HL-60 (cell line): ENCODE results near the gene ZNF785.

Experiments used
- DNase-seq, 2 experiments: peaks; one replicate each; pipeline ENCODE4 v3.0.0-alpha.2; 2010 to 2020; ENCODE audit warnings: low read depth in 1 of 2, low spot score in 1 of 2
- H3K27ac ChIP-seq: fragments of 250-450 bp; sonication (Bioruptor Pico); replicated peaks from 2 replicates; pipeline ENCODE4 v1.5.1; 2020; ENCODE audit warnings: mild to moderate bottlenecking, moderate library complexity
- H3K27me3 ChIP-seq: fragments of 250-450 bp; sonication (Bioruptor Pico); 2 replicates; pipeline ENCODE4 v1.5.1; 2021; ENCODE audit warnings: mild to moderate bottlenecking, moderate library complexity; ENCODE audit not compliant: insufficient read depth, poor library complexity, severe bottlenecking
- H3K4me3 ChIP-seq: replicated peaks from 2 replicates; pipeline ENCODE4 v1.5.1; 2011; ENCODE audit warnings: mild to moderate bottlenecking, control low read depth, low read length; ENCODE audit not compliant: insufficient read depth
- GABPA ChIP-seq: IDR thresholded peaks from 2 replicates; pipeline ENCODE4 v1.6.1; 2012; ENCODE audit warnings: low read depth
- POLR2AphosphoS5 ChIP-seq: IDR thresholded peaks from 2 replicates; pipeline ENCODE4 v1.6.1; 2012; ENCODE audit warnings: low read depth
- SPI1 ChIP-seq: IDR thresholded peaks from 2 replicates; pipeline ENCODE4 v1.6.1; 2012; ENCODE audit warnings: low read depth, mild to moderate bottlenecking, borderline replicate concordance
- TF ChIP-seq, protein P1 (sequence below): IDR thresholded peaks from 2 replicates; pipeline ENCODE4 v1.6.1; 2012; ENCODE audit warnings: low read depth; ENCODE audit not compliant: insufficient replicate concordance
- TF ChIP-seq, protein P2 (sequence below): IDR thresholded peaks from one replicate; pipeline ENCODE4 v1.5.1; 2011; ENCODE audit warnings: low read length, control low read depth, inconsistent platforms; ENCODE audit not compliant: insufficient read depth

Gene ZNF785

DNA sequence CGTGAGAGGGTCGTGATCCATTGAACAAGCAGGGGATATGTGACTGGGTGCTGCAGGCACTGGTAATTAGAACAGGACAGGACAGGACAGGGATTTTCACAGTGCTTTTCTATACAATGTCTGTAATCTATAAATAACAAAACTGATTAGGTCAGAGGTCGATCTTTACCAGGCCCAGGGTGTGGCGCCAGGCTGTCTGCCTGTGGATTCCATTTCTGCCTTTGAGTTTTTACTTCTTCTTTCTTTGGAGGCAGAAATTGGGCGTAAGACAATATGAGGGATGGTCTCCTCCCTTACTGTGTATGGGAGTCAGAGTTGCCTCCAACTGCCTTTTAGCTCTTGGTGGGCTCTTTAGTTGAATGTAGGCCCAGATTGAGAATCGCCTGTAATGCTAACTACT lies 25.8 kb downstream of the ZNF785 start:
- no peak overlapping the region for H3K4me3 ChIP-seq
- no peak for DNase-seq
- no peaks in the 10 kb centered on the region for H3K27me3 ChIP-seq
- no peak for TF ChIP-seq SPI1
- no peak for TF ChIP-seq GABPA
- TF ChIP-seq POLR2AphosphoS5, result no peak
- TF ChIP-seq, protein P1, sequence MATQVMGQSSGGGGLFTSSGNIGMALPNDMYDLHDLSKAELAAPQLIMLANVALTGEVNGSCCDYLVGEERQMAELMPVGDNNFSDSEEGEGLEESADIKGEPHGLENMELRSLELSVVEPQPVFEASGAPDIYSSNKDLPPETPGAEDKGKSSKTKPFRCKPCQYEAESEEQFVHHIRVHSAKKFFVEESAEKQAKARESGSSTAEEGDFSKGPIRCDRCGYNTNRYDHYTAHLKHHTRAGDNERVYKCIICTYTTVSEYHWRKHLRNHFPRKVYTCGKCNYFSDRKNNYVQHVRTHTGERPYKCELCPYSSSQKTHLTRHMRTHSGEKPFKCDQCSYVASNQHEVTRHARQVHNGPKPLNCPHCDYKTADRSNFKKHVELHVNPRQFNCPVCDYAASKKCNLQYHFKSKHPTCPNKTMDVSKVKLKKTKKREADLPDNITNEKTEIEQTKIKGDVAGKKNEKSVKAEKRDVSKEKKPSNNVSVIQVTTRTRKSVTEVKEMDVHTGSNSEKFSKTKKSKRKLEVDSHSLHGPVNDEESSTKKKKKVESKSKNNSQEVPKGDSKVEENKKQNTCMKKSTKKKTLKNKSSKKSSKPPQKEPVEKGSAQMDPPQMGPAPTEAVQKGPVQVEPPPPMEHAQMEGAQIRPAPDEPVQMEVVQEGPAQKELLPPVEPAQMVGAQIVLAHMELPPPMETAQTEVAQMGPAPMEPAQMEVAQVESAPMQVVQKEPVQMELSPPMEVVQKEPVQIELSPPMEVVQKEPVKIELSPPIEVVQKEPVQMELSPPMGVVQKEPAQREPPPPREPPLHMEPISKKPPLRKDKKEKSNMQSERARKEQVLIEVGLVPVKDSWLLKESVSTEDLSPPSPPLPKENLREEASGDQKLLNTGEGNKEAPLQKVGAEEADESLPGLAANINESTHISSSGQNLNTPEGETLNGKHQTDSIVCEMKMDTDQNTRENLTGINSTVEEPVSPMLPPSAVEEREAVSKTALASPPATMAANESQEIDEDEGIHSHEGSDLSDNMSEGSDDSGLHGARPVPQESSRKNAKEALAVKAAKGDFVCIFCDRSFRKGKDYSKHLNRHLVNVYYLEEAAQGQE, result no peak
- TF ChIP-seq, protein P2, sequence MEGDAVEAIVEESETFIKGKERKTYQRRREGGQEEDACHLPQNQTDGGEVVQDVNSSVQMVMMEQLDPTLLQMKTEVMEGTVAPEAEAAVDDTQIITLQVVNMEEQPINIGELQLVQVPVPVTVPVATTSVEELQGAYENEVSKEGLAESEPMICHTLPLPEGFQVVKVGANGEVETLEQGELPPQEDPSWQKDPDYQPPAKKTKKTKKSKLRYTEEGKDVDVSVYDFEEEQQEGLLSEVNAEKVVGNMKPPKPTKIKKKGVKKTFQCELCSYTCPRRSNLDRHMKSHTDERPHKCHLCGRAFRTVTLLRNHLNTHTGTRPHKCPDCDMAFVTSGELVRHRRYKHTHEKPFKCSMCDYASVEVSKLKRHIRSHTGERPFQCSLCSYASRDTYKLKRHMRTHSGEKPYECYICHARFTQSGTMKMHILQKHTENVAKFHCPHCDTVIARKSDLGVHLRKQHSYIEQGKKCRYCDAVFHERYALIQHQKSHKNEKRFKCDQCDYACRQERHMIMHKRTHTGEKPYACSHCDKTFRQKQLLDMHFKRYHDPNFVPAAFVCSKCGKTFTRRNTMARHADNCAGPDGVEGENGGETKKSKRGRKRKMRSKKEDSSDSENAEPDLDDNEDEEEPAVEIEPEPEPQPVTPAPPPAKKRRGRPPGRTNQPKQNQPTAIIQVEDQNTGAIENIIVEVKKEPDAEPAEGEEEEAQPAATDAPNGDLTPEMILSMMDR, result no peak
- no peak overlapping the region for H3K27ac ChIP-seq

DNA sequence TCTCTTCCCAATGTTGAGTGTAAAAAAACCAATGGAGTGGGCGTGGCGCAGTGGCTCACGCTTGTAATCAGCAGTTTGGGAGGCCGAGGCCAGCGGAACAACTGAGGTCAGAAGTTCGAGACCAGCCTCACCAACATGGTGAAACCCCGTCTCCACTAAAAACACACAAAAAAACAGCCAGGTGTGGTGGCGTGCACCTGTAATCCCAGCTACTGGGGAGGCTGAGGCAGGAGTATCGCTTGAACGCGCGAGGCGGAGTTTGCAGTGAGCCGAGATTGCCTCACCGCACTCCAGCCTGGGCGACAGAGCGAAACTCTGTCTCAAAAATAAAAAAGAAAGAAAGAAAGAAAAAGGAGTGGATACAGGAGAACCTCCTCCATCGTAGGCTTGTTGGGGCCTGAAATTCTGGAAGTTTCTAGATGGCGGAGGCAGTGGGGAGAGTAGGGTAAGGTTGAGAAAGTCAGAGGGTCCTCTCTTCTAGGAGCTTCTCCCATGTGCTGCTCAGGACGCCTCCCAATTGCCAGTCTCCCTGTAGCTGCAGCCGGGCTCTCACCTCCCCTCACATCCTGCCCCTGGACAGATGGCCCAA lies 26.6 kb downstream of the ZNF785 start:
- no peak for DNase-seq
- H3K4me3 ChIP-seq, result 0 out of 2 replicates have a peak overlapping the region, but pooled peaks have one; percentile 5
- TF ChIP-seq, protein P1, result no peak
- TF ChIP-seq SPI1 (no peak), POLR2AphosphoS5 (no peak), GABPA (no peak)
- TF ChIP-seq, protein P2, result no peak
- peak overlapping the region; percentile 96 for H3K27ac ChIP-seq
- H3K27me3 ChIP-seq, result no peaks in the 10 kb centered on the region

DNA sequence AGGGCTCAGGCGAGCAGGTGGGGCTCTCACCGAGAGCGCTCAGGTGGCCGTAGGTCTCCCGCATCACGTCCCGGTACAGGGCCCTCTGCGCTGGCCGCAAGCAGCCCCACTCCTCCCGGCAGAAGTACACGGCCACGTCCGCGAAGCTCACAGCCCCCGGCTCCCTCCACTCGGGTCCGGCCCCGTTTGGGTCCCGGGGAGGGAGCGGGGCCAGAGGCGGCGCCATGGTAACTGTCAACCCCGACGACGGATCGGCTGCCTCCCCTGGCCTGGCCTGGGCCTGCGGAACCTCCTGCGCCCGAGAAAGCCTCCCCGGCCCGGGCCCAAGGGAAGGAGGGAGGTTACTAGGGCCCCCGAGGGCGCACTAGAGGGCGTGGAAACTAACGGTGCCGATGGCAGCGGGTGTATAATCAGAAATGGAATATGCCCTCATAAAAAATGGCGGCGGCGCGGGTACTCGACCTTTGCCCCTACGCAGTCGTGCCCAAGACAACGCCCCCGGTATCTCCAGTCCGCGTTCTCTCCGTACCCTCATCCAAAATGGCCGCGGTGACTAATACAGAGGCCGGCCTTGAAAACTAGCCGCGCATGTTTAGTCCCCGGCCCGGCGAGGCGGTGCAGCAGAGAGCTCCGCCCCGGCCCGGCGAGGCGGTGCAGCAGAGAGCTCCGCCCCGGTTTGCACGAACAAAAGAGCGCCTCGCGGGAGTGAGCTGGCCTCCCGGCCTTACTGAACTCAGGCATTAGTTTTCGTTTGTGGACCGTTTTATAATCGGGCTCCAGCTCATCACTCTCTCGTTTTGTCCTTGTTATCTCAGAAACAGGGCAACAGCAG lies 27.3 kb downstream of the ZNF785 start, which contains the start of gene ZNF764:
Gene ZNF764 (minus strand): TSS at position 418 of the 832 bp plus-strand sequence. CDS start 192 bp downstream, at position 226.
- Histone ChIP-seq H3K27ac (peak within 1 kb of the TSS; percentile 96), H3K4me3 (peak within 1 kb of the TSS; percentile 68), H3K27me3 (no peaks in the 10 kb centered on the region)
- peak; percentile 94 to 99 for DNase-seq
- 0 out of 2 replicates have a peak, but pooled peaks have one; percentile 18 for TF ChIP-seq GABPA
- TF ChIP-seq POLR2AphosphoS5, result peak; percentile 37
- TF ChIP-seq, protein P2, result no peak
